NCI-H82 treated with DMSO at 0.1 percent for 48 hours (cell line): Measurements from ENCODE around the gene NPRL2.
"Not testable (repeated sequence)": the region's sequence is repeated elsewhere in the genome, so short reads cannot be mapped to it uniquely, and the experiment has no call there.

ENCODE experiments used
- DNase-seq: peaks from one replicate; lab custom pipeline; 2025; ENCODE audit not compliant: unreplicated experiment; lab: John Stamatoyannopoulos, UW

The NPRL2 gene

GRCh38 chr3:50314816-50315215 is 35.8 kb downstream of the NPRL2 start:
- DNase-seq = no peak

- DNase-seq = no peak
Observed at GRCh38 chr3:50314342-50314741, 36.2 kb downstream of the NPRL2 start.

- not testable (repeated sequence) for DNase-seq
Observed at GRCh38 chr3:50312041-50312440, 38.5 kb downstream of the NPRL2 start.

- DNase-seq = no peak
Observed at GRCh38 chr3:50304601-50305000, 46.0 kb downstream of the NPRL2 start.

DNA sequence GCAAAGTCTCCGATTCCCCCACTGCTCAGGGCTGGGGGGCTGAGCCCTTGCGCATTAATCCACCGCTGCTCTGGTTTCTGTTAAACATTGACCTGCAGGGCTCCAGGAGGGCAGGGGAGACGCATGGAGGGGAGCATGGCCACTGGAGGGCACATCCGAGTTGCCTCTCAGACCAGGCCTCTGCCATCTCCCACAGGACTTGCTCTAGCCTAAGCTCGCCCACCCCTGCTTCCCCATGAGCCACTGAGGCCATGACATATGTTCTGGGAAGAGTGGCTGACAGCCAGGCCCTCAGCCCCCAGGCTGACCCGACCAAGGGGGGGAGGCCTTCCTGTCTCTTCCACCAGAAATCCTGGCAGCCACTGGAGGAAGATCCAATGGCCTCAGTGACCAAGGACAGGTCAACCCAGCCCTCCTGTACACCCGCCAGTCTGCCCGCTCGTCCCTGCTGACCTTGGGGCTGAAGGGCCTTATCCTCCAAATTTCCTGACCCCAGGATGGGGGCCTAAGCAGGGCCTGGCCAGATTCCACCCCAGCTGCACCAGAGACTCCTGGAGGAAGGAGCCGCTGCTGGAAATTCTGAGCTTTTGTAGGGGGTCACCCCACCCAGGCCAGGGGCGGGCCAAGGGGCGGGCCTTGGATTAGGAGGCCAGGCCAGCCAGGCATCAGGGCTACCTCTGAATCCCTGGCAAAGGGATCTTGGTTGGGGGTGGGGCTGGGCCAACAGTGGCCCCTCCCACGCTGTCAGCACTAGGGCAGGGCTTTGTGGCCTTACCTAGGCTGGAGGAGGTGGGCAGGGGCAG is 47.4 kb downstream of the NPRL2 start, which contains the start of gene HYAL1:
HYAL1 (minus strand) TSS at position 562 of the 803 bp plus-strand sequence. CDS start 618 bp downstream, outside the sequence.
- DNase-seq = peak; percentile 60

DNA sequence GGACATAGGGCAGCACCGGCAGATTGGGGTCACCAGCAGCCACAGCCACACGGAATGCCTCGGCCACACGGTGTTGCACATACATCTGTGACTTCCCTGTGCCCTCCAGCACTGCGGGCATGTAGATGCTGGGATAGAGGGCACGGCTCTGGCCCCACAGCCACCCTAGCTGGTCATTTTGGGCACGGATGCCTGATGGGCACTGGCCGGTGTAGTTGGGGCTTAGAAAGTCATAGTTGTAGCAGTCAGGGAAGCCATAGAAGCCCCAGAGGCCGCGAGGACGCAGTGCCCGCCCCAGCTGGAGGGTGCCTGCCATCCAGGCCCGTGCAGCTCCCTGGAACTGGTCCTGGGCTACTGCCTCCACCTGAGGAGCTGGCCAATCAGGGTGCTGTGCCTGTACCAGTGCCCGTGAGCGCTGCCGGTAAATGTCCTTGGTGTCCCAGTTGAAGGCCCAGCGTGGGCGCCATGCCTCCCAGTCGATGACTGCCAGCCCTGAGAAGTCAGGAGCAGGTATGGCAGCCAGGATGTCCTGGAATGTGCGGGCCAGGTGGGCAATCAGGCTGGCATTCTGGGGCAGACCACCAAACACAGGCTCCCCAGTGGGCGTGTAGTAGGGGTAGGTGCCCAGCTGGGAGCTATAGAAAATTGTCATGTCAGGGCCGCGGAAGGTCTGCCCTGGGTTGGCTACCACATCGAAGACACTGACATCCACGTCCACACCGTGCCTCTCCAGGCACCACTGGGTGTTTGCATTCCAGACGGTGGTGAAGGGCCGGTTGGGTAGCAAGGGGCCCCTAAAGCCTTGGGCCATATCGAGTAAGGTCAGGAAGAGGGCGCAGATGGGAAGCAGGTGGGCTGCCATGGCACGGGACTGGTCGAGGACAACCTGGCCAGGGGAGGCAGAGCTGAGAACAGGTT is 48.2 kb downstream of the NPRL2 start:
- DNase-seq = no peak

GRCh38 chr3:50300681-50301254 is 49.8 kb downstream of the NPRL2 start:
- no peak for DNase-seq

GRCh38 chr3:50299929-50300680 is 50.5 kb downstream of the NPRL2 start:
- DNase-seq = no peak

DNA sequence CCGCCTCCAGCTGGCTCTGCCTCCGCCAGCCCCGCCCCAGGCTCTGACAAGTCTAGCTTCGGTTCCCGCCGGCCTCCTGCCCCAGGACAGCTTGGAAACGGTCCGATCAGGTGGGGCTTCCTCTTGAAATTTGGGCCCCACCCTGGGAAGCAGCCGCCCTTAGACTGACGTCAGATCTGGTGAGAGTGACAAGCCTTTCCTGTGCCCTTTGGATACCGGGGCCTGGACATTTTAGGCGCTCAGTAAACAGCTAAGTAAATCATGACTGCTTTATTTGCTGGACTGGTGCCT is 51.0 kb downstream of the NPRL2 start:
- DNase-seq = no peak

GRCh38 chr3:50298836-50299637 is 51.5 kb downstream of the NPRL2 start, which contains the start of the genes HYAL3 and NAA80:
TSS of gene HYAL3 (minus strand) at chr3:50299405. CDS start at chr3:50295602, 3,803 bp downstream.
TSS of gene NAA80 (minus strand) at chr3:50299405. CDS start at chr3:50297463, 1,942 bp downstream.
- peak; percentile 92 for DNase-seq

DNA sequence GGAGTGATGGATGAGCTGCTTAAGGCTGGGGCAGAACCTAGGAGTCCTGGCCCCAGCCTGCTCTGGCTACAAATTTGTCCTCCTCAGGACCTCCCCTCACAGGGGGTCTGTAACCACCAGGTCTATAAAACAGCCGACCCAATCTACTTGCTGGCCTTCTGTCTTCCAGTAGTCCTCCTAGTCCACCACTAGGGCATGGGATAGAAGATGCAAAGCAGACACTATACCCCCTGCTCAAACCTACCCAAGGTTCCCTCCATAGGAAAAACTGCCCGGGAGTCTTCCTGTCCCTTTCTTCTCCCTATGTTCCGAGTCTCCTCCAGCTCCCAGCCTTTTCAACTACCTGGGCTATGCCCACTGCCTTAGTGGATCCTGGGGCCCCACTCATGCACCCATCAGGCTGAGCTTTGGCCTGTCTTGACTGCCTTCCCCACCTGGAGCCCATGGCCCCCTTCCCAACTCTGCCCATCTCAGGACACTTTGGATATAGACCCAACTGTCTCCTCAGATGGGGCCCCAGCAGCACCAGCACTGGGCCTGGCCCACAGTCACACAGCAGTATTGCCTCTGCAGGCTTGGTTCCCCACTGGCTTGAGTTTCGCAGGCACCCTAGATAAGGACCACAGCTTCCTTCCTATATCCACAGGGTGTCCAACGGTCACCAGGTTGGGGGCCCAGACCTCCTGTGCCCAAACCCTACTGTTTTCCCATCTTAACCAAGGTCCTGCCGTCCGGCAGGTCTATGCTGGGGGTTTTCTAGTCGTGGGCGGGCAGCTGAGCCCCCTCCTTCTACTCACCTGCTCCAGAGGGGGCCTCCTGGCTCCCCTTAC is 52.5 kb downstream of the NPRL2 start:
- no peak for DNase-seq

- DNase-seq = no peak
Observed at GRCh38 chr3:50297384-50297775, 53.2 kb downstream of the NPRL2 start.
